Measurements from ENCODE around the gene CEP85L.

- no peak for TF ChIP-seq EZH2 (IDR thresholded peaks at IDR 0.05)
- no peak for TF ChIP-seq POLR2AphosphoS5 (IDR thresholded peaks at IDR 0.05; ENCODE audit: borderline replicate concordance, low read depth, low read length)
- TF ChIP-seq FOXP2 (optimal IDR thresholded peaks at IDR 0.05; ENCODE audit: control extremely low read depth, extremely low read length, insufficient read depth), result no peak
Observed at GRCh38 chr6:118577972-118578371, 73.4 kb downstream of the CEP85L start.
